Measurements from ENCODE around the gene GRIP1. TPM values are rescaled to one million over a fixed set of nuclear protein-coding genes. Genes with fewer than 3 reads are reported as not detected.

GRIP1 gene
- total RNA-seq, 4 donors from 2014 or later = 0.18 to 2.1 (median 0.34) TPM

GRCh38 chr12:66612090-66612775, 66.6 kb downstream of the GRIP1 start:
- ATAC-seq (no peak), DNase-seq (no peak)
- in situ Hi-C loops (cut with MboI; ENCODE audit: low sequenced_read_pairs in 4 of 4) (loop anchor here in 1 of 4 donors (25.0 kb wide), 1 partner anchor 100 kb away; no protein-coding TSS in a partner anchor), intact Hi-C loops (cut with DNase I; ENCODE audit: low total_unique reads) (no loop called here)
- H3K9me3 ChIP-seq = no peaks in the 10 kb centered on the region
- H3K4me1 ChIP-seq = no peaks in the 10 kb centered on the region
- no peak overlapping the region for H3K27ac ChIP-seq
- H3K36me3 ChIP-seq = no peaks in the 10 kb centered on the region
- no peak for TF ChIP-seq POLR2A (IDR thresholded peaks at IDR 0.05)
- no peak for TF ChIP-seq CTCF (IDR thresholded peaks at IDR 0.05 in 4 of 5, conservative IDR thresholded peaks at IDR 0.05 in 1 of 5)
- H3K4me3 ChIP-seq = no peak overlapping the region
- no peaks in the 10 kb centered on the region for H3K27me3 ChIP-seq

- intact Hi-C loops (cut with DNase I; ENCODE audit: low total_unique reads) (no loop called here), in situ Hi-C loops (cut with MboI; ENCODE audit: low sequenced_read_pairs in 4 of 4) (loop anchor here in 1 of 4 donors (25.0 kb wide), 1 partner anchor 95 kb away; no protein-coding TSS in a partner anchor)
- ATAC-seq (no peak), DNase-seq (no peak)
- Histone ChIP-seq H3K4me3 (no peak overlapping the region), H3K36me3 (no peaks in the 10 kb centered on the region), H3K27me3 (no peaks in the 10 kb centered on the region), H3K9me3 (no peaks in the 10 kb centered on the region), H3K27ac (no peak overlapping the region), H3K4me1 (no peaks in the 10 kb centered on the region)
- TF ChIP-seq CTCF (IDR thresholded peaks at IDR 0.05 in 4 of 5, conservative IDR thresholded peaks at IDR 0.05 in 1 of 5) (no peak), POLR2A (IDR thresholded peaks at IDR 0.05) (no peak)
These were observed 71.7 kb downstream of the GRIP1 start for GRCh38 chr12:66607147-66607546.

- Histone ChIP-seq H3K36me3 (no peaks in the 10 kb centered on the region), H3K4me3 (no peak overlapping the region), H3K27me3 (no peaks in the 10 kb centered on the region), H3K4me1 (no peaks in the 10 kb centered on the region), H3K9me3 (no peaks in the 10 kb centered on the region), H3K27ac (no peak overlapping the region)
- in situ Hi-C loops (cut with MboI; ENCODE audit: low sequenced_read_pairs in 4 of 4) (loop anchor here in 1 of 4 donors (25.0 kb wide), 1 partner anchor 93 kb away; no protein-coding TSS in a partner anchor), intact Hi-C loops (cut with DNase I; ENCODE audit: low total_unique reads) (no loop called here)
- no peak for TF ChIP-seq CTCF (IDR thresholded peaks at IDR 0.05 in 4 of 5, conservative IDR thresholded peaks at IDR 0.05 in 1 of 5)
- TF ChIP-seq POLR2A (IDR thresholded peaks at IDR 0.05) = no peak
- DNase-seq (no peak), ATAC-seq (no peak)
These were observed 73.6 kb downstream of the GRIP1 start for GRCh38 chr12:66605293-66605692.

GRCh38 chr12:66603981-66604479, 74.8 kb downstream of the GRIP1 start:
- DNase-seq (no peak), ATAC-seq (no peak)
- no peaks in the 10 kb centered on the region for H3K9me3 ChIP-seq
- intact Hi-C loops (cut with DNase I; ENCODE audit: low total_unique reads) = no loop called here
- no peaks in the 10 kb centered on the region for H3K4me1 ChIP-seq
- TF ChIP-seq CTCF (IDR thresholded peaks at IDR 0.05 in 4 of 5, conservative IDR thresholded peaks at IDR 0.05 in 1 of 5) (no peak), POLR2A (IDR thresholded peaks at IDR 0.05) (no peak)
- no peak overlapping the region for H3K4me3 ChIP-seq
- in situ Hi-C loops (cut with MboI; ENCODE audit: low sequenced_read_pairs in 4 of 4) = loop anchor here in 1 of 4 donors (25.0 kb wide), 1 partner anchor 92 kb away; no protein-coding TSS in a partner anchor
- H3K36me3 ChIP-seq = no peaks in the 10 kb centered on the region
- H3K27me3 ChIP-seq = no peaks in the 10 kb centered on the region
- no peak overlapping the region for H3K27ac ChIP-seq
